Measurements from ENCODE around the gene TSPAN9.
"Not testable (repeated sequence)": the region's sequence is repeated elsewhere in the genome, so short reads cannot be mapped to it uniquely, and the experiment has no call there.

TSPAN9 gene

GRCh38 chr12:3044141-3044630, 33.0 kb upstream of the TSPAN9 start:
- no peak for DNase-seq (ENCODE audit: low spot score)

- DNase-seq (ENCODE audit: low spot score), result no peak
Observed at GRCh38 chr12:3045494-3045893, 31.7 kb upstream of the TSPAN9 start.

GRCh38 chr12:3045989-3046388, 31.2 kb upstream of the TSPAN9 start:
- no peak for DNase-seq (ENCODE audit: low spot score)

GRCh38 chr12:3046441-3047200, 30.6 kb upstream of the TSPAN9 start:
- no peak for DNase-seq (ENCODE audit: low spot score)

- no peak for DNase-seq (ENCODE audit: low spot score)
Observed at GRCh38 chr12:3047961-3048360, 29.2 kb upstream of the TSPAN9 start.

- DNase-seq (ENCODE audit: low spot score), result no peak
Observed at GRCh38 chr12:3048540-3048939, 28.6 kb upstream of the TSPAN9 start.

- DNase-seq (ENCODE audit: low spot score), result no peak
Observed at GRCh38 chr12:3049176-3049575, 28.0 kb upstream of the TSPAN9 start.

GRCh38 chr12:3049611-3050249, 27.4 kb upstream of the TSPAN9 start:
- no peak for DNase-seq (ENCODE audit: low spot score)

- DNase-seq (ENCODE audit: low spot score), result no peak
Observed at GRCh38 chr12:3054374-3054773, 22.8 kb upstream of the TSPAN9 start.

GRCh38 chr12:3055026-3055703, 22.0 kb upstream of the TSPAN9 start:
- no peak for DNase-seq (ENCODE audit: low spot score)

GRCh38 chr12:3055704-3056467, 21.3 kb upstream of the TSPAN9 start:
- DNase-seq (ENCODE audit: low spot score), result no peak

- no peak for DNase-seq (ENCODE audit: low spot score)
Observed at GRCh38 chr12:3061059-3061458, 16.1 kb upstream of the TSPAN9 start.

GRCh38 chr12:3061501-3062215, 15.5 kb upstream of the TSPAN9 start:
- DNase-seq (ENCODE audit: low spot score), result no peak

GRCh38 chr12:3065300-3065699, 11.9 kb upstream of the TSPAN9 start:
- DNase-seq (ENCODE audit: low spot score), result no peak

GRCh38 chr12:3065846-3066245, 11.3 kb upstream of the TSPAN9 start:
- DNase-seq (ENCODE audit: low spot score), result not testable (repeated sequence)

GRCh38 chr12:3069714-3070113, 7.5 kb upstream of the TSPAN9 start:
- no peak for DNase-seq (ENCODE audit: low spot score)

GRCh38 chr12:3071107-3071506, 6.1 kb upstream of the TSPAN9 start:
- no peak for DNase-seq (ENCODE audit: low spot score)

- no peak for DNase-seq (ENCODE audit: low spot score)
Observed at GRCh38 chr12:3071710-3072109, 5.5 kb upstream of the TSPAN9 start.

GRCh38 chr12:3073438-3074250, 3.5 kb upstream of the TSPAN9 start:
- DNase-seq (ENCODE audit: low spot score), result peak; percentile 62

GRCh38 chr12:3075315-3075714, 1.9 kb upstream of the TSPAN9 start:
- no peak for DNase-seq (ENCODE audit: low spot score)
